NCI-H748 (cell line): Measurements from ENCODE around the gene PDGFB.

Source experiments
- DNase-seq: peaks from one replicate; lab custom pipeline; 2025; ENCODE audit not compliant: unreplicated experiment; lab: John Stamatoyannopoulos, UW

PDGFB gene

GRCh38 chr22:39208013-39208680, 36.6 kb downstream of the PDGFB start:
- DNase-seq = no peak

DNA sequence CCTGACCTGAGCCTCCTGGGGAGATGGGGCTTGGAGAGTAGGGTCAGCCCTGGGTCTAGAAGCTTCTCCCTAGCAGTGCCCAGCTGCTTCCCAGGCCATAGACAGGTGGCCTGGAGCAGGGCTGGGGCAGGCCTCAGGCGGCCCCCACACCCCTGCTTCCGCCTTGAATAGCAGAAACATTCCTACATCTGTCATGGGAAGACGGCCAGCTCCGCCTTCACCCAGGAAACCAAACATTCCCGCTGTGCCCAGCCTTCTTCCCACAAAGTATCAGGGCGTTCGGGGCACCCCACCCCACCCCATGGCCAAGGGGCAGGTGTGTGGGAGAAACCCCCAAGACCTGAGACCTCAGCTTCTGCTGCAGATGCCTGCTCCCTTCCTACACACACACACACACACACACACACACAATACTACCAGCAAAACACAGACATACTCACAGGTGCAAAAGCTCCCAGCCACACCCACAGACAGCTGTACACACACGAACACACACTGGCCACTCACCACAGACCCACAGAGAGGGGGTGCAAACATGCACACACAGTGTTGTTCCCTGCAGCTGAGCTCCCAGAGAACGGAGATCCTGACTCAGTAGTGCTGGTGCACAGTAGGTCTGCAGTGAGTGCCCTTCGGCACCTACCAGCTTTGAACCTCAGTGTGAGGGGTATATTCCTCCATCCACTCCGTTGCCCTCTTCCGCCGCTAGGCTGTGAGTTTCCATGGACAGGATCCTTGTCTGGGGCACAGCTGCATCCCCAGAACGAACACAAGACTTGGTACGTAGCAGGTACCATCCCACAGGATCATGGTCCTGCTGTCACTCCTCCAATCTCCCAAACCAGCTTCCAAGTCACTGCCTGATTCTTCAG, 37.4 kb downstream of the PDGFB start:
- peak; percentile 88 for DNase-seq

GRCh38 chr22:39206491-39206890, 38.3 kb downstream of the PDGFB start:
- DNase-seq = no peak

- DNase-seq = no peak
These were observed 39.3 kb downstream of the PDGFB start for GRCh38 chr22:39205344-39206021.

DNA sequence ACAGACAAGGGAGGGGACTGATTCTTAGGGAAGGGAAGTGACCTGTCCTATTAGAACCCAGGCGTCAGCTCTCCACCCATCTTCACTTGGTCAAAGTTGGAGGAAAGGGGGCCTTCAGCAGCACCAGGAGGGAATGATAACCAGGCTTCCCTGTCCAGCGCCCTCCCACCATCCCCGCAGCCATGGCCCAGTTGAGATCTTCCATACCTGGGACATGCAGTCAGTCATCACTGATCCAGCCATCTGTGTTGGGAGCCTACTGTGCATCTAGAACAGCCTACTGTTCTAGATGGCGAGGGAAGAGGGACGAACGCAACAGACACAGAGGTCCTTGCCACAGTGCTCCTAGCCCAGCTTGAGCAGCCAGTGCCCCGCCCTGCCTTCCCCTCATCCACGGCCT, 40.6 kb downstream of the PDGFB start:
- no peak for DNase-seq

- DNase-seq = no peak
These were observed 47.2 kb downstream of the PDGFB start for GRCh38 chr22:39197578-39197977.

DNA sequence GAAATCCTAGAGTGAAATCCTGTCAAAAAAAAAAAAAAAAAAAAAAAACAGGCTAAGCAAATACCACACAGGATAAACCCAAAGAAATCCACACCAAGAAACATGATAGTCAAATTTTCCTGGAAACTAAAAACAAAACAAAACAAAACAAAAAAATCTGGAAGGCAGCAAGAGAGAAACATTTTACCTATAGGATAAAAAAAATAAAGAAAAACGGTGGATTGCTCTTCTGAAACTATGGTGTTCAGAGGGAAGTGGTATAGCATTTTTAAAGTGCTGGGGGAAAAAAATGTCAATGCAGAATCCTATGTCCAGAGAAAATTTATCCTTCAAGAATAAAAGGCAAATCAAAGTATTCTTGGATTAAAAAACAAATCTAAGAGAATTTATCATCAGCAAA, 50.7 kb downstream of the PDGFB start:
- DNase-seq = no peak

GRCh38 chr22:39188809-39189208, 56.0 kb downstream of the PDGFB start:
- DNase-seq = no peak

DNA sequence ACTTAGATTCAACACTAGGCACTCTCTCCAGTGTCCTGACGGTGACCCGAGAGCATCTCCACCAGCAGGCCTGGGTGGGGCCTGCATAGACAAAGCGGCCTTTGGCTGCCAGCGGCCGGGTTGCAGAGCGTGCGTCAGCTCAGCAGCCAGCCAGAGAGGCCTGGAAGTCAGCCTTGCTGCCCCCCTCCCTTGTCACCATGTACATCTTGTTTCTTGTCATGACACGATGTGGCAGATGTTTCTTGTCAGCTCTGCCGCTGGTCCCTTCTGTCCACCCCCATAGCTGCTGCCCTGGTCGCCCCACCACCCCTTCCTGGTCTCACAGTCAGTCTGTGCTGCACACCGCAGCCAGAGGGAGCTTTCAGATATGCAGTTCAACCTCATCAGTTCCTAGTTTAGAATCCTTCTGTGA, 59.2 kb downstream of the PDGFB start:
- DNase-seq = no peak

DNA sequence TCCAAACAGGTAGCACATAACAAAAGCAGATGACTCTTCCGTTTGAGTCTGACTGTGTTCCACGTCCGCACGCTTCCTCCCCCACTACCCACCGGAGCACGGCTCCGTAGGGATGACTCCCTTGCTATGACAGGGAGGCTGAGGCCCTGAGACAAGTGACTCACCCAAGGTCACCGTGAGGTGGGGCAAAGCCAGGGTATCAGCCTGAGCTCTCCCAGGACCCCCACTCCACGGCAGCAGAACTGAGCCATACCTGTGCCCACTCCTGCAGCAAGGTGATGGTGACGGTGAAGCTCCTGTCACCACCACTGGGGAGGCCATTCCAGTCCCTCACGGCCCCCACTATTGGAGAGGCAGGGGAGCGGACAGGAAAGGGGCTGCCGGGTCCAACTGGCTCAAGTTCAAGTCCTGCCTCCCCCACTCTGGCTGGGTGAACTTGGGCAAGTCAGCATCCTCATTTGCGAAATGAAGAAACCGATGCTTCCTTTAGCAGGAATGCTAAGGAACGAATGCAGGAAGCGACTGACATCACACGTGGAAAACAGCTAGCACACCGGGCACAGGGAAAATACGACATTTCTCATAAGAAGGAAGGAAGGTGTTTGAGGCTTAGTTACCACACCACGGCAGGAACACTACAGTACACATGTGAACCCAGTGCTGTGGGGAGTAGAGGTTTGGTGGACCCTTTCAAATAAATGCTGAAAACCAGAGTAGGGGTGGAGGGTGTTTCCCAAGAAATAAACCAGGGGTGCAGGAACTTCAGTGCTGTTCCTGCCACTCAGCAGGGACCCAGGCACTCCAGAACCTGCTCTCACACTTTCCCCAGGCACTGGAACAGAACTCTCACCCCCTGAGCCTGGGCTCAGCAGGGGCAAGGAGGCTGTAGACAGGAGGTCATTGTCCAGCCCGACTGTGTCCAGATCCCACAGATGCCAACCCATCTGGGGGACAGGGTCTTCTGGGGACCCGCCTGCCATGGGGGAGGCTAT, 59.9 kb downstream of the PDGFB start:
- DNase-seq = no peak

GRCh38 chr22:39183991-39184585, 60.7 kb downstream of the PDGFB start:
- no peak for DNase-seq

- no peak for DNase-seq
These were observed 62.2 kb downstream of the PDGFB start for GRCh38 chr22:39182478-39183030.

- no peak for DNase-seq
These were observed 63.0 kb downstream of the PDGFB start for GRCh38 chr22:39181778-39182177.

GRCh38 chr22:39181356-39181755, 63.4 kb downstream of the PDGFB start:
- no peak for DNase-seq

DNA sequence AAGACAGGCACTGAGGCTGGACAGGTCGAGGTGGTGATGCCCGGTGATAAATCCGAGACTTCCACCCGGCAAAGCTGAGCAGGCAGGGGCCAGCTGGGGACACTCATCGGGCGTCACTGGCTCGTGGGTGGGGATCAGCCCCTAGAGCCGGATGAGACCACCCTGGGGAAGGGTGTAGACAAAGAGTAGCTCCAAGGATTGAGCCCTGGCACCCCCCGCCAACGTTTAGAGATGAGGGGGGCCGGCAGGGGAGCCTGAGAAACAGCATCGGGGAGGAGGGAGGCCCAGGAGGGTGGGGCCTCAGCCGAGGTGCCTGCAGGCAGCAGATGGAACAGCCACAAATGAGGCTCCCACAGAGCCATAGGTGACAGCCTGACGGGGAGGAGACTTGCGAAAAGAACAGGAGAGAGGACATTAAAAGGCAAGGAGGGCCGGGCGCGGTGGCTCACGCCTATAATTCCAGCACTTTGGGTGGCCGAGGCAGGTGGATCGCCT, 64.9 kb downstream of the PDGFB start:
- DNase-seq = no peak

DNA sequence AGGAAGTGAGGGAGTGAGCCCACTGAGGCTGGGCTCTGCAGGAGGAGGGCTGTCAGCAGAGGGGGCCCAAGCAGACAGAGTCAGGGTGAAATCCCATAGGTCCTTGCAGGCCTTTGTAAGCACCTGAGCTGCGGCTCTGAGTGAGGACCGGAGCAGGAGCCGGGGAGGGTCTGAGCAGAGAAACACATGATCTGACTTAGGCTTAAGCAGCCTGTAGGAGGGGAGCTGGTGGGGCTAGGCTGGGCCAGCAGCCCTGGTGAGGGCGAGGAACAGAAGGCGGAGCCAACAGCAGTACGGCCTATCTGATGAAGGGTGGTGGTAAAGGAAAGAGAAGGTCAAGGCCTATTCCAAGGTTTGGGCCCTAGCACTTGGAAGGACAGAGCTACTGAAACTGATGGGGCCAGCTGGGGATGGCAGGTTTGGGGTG, 65.4 kb downstream of the PDGFB start:
- no peak for DNase-seq

DNA sequence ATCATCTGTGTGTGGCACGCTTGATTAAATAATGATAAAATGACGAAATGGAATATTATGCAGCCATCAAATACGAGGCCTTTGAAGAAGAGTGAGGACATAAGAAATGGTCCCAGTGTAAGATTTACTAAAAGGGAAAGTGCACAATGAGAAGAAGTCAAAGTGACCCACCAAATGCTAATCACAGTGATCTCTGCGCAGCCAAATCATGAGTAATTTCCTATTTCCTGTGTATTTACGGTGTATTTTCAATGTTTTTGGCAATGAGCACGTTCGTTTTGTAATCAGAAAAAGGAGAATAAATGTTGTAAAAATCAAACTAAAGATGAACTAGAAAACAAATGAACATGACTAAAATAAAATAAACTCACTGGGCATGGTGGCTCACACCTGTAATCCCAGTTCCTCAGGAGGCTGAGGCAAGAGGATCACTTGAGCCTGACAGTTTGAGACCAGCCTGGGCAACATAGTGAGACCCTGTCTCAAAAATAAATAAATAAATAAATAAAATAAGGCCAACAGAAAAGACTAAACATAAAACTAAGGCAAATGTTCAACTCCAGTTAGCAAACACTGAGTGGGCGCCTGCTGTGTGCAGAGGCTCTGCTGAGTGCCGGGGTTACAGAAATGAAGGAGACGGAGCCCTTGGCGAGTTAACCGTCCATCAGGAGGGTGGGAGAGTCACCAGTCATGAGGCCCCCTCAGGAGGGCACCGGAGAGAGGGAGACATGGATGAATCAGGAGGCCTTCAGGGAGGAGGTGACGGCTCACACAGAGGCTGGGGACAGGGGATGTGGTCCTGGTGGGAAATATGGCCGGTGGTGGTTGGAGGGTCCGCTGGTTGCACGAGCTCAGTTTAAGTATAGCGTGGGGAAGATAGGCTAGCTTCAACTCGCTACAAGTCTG, 66.3 kb downstream of the PDGFB start:
- DNase-seq = no peak

GRCh38 chr22:39177791-39178190, 67.0 kb downstream of the PDGFB start:
- no peak for DNase-seq

- no peak for DNase-seq
These were observed 67.4 kb downstream of the PDGFB start for GRCh38 chr22:39177456-39177775.
